SU-DHL-6 (cell line): Measurements from ENCODE around the gene POLN.

Experiments
- EZH2phosphoT487 ChIP-seq: fragments of 200-600 bp; sonication (generic), shearing (Covaris generic); conservative IDR thresholded peaks from 2 replicates; pipeline ENCODE4 v1.6.1; 2018; ENCODE audit warnings: mild to moderate bottlenecking, antibody characterized with exemption, low read length, moderate library complexity, mixed read lengths
- TF ChIP-seq, protein P1 (sequence below): fragments of 200-600 bp; sonication (generic); IDR thresholded peaks from one replicate; pipeline ENCODE4 v1.5.1; 2017; ENCODE audit warnings: antibody characterized with exemption, mild to moderate bottlenecking, low read length, moderate library complexity; ENCODE audit not compliant: insufficient read depth, poor library complexity, severe bottlenecking

- TF ChIP-seq, protein P1, sequence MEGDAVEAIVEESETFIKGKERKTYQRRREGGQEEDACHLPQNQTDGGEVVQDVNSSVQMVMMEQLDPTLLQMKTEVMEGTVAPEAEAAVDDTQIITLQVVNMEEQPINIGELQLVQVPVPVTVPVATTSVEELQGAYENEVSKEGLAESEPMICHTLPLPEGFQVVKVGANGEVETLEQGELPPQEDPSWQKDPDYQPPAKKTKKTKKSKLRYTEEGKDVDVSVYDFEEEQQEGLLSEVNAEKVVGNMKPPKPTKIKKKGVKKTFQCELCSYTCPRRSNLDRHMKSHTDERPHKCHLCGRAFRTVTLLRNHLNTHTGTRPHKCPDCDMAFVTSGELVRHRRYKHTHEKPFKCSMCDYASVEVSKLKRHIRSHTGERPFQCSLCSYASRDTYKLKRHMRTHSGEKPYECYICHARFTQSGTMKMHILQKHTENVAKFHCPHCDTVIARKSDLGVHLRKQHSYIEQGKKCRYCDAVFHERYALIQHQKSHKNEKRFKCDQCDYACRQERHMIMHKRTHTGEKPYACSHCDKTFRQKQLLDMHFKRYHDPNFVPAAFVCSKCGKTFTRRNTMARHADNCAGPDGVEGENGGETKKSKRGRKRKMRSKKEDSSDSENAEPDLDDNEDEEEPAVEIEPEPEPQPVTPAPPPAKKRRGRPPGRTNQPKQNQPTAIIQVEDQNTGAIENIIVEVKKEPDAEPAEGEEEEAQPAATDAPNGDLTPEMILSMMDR = no peak
- no peak for TF ChIP-seq EZH2phosphoT487
These were observed 58.9 kb downstream of the POLN start for GRCh38 chr4:2182994-2183393.
